H1 (cell line): ENCODE results near the gene TSGA10IP. TPM values are rescaled to one million over a fixed set of nuclear protein-coding genes. Genes with fewer than 3 reads are reported as not detected.
"Not testable (repeated sequence)": the region's sequence is repeated elsewhere in the genome, so short reads cannot be mapped to it uniquely, and the experiment has no call there.

Experiments used
- CTCF ChIA-PET: fragments of 300-600 bp; sonication (Branson Sonifier 250); formaldehyde crosslinking; loops from one replicate; lab custom pipeline; 2021; ENCODE audit not compliant: partially characterized antibody; lab: Charles Lee
- POLR2A ChIA-PET: fragments of 300-600 bp; sonication (Branson Sonifier 250); formaldehyde crosslinking; loops from one replicate; lab custom pipeline; 2021; ENCODE audit warnings: inconsistent platforms; ENCODE audit not compliant: partially characterized antibody; lab: Charles Lee
- DNase-seq, 2 experiments: peaks; one replicate each; pipeline versions ENCODE4 v3.0.0 to v3.0.0-alpha.2; 2010 to 2022; ENCODE audit warnings: low spot score in 2 of 2, low read depth in 1 of 2, mixed read lengths in 1 of 2
- FAIRE-seq: peaks from 2 replicates; lab custom pipeline; 2011; peaks lifted over from hg19 to GRCh38; lab: Jason Lieb, UNC
- H2AFZ ChIP-seq: 2 replicates; pipeline ENCODE4 v1.8.1; 2012; ENCODE audit warnings: low read length, inconsistent platforms
- H2AK5ac ChIP-seq: 2 replicates; pipeline ENCODE4 v1.6.1; 2013; ENCODE audit warnings: low read depth, low read length
- H2BK120ac ChIP-seq: replicated peaks from 2 replicates; pipeline ENCODE3; 2013; ENCODE audit warnings: low read depth, low read length, inconsistent platforms
- H2BK12ac ChIP-seq: 2 replicates; pipeline ENCODE4 v1.6.1; 2013; ENCODE audit warnings: low read depth, low read length
- H2BK15ac ChIP-seq: 2 replicates; pipeline ENCODE4 v1.6.1; 2013; ENCODE audit warnings: low read length
- H2BK20ac ChIP-seq: 2 replicates; pipeline ENCODE4 v1.6.1; 2013; ENCODE audit warnings: low read length
- H2BK5ac ChIP-seq: 2 replicates; pipeline ENCODE4 v1.6.1; 2013; ENCODE audit warnings: low read depth, low read length
- H3K14ac ChIP-seq: 2 replicates; pipeline ENCODE4 v1.6.1; 2013; ENCODE audit warnings: inconsistent platforms; ENCODE audit not compliant: insufficient read length
- H3K18ac ChIP-seq: 2 replicates; pipeline ENCODE4 v1.6.1; 2013; ENCODE audit warnings: low read length; ENCODE audit errors: extremely low read depth
- H3K23ac ChIP-seq: 2 replicates; pipeline ENCODE4 v1.6.1; 2013; ENCODE audit warnings: inconsistent platforms; ENCODE audit not compliant: insufficient read length
- H3K23me2 ChIP-seq: 2 replicates; pipeline ENCODE4 v1.6.1; 2013; ENCODE audit warnings: low read depth, low read length
- H3K27ac ChIP-seq: 2 replicates; pipeline ENCODE4 v1.6.1; 2011; ENCODE audit warnings: low read depth, low read length, inconsistent platforms
- H3K27me3 ChIP-seq, 4 experiments: replicated peaks in 1 of 4; 1 replicate in 1 of 4; 2 replicates in 3 of 4; pipeline versions ENCODE4 v1.6.1 to v1.8.1; 2011 to 2013; ENCODE audit warnings: low read length in 3 of 4, mild to moderate bottlenecking in 3 of 4, inconsistent platforms in 2 of 4, mixed read lengths in 2 of 4, moderate library complexity in 1 of 4; ENCODE audit not compliant: control insufficient read depth in 3 of 4, insufficient read depth in 3 of 4; ENCODE audit errors: extremely low read depth in 1 of 4
- H3K36me3 ChIP-seq, 4 experiments: 2 replicates each; pipeline versions ENCODE4 v1.6.1 to v1.8.1; 2011 to 2013; ENCODE audit warnings: mild to moderate bottlenecking in 4 of 4, low read length in 3 of 4, moderate library complexity in 2 of 4, control low read depth in 1 of 4, inconsistent platforms in 1 of 4; ENCODE audit not compliant: insufficient read depth in 4 of 4, control insufficient read depth in 2 of 4
- H3K4ac ChIP-seq: replicated peaks from 2 replicates; pipeline ENCODE3; 2013; ENCODE audit warnings: low read length, low read depth, mixed read lengths, inconsistent platforms; ENCODE audit not compliant: insufficient read length
- H3K4me1 ChIP-seq, 4 experiments: replicated peaks in 1 of 4; 1 replicate in 1 of 4; 2 replicates in 3 of 4; pipeline versions ENCODE4 v1.6.1 to v1.8.1; 2011 to 2013; ENCODE audit warnings: low read length in 3 of 4, inconsistent platforms in 2 of 4, mixed read lengths in 1 of 4; ENCODE audit not compliant: insufficient read depth in 4 of 4, control insufficient read depth in 3 of 4
- H3K4me2 ChIP-seq, 2 experiments: 2 replicates each; pipeline versions ENCODE4 v1.6.1 to v1.8.1; 2011 to 2013; ENCODE audit warnings: low read depth in 2 of 2, low read length in 2 of 2, control low read depth in 1 of 2, inconsistent platforms in 1 of 2, mild to moderate bottlenecking in 1 of 2; ENCODE audit not compliant: insufficient read depth in 1 of 2
- H3K4me3 ChIP-seq, 4 experiments: fragments of 200-600, 300-600 bp in 1 of 4; sonication (generic), shearing (Covaris generic), sonication (Bioruptor Twin) in 1 of 4; 2 replicates each; pipeline versions ENCODE4 v1.5.1 to v1.8.1; 2011 to 2016; ENCODE audit warnings: low read length in 4 of 4, low read depth in 3 of 4, control low read depth in 2 of 4, inconsistent platforms in 2 of 4, mild to moderate bottlenecking in 2 of 4, mixed read lengths in 1 of 4, moderate library complexity in 1 of 4; ENCODE audit not compliant: insufficient read depth in 2 of 4; ENCODE audit errors: extremely low read depth in 1 of 4
- H3K56ac ChIP-seq: replicated peaks from 2 replicates; pipeline ENCODE3; 2013; ENCODE audit warnings: low read depth, mild to moderate bottlenecking, mixed read lengths, low read length, inconsistent platforms; ENCODE audit not compliant: insufficient read length
- H3K79me1 ChIP-seq: 2 replicates; pipeline ENCODE4 v1.6.1; 2013; ENCODE audit warnings: low read depth, low read length, control low read depth
- H3K79me2 ChIP-seq, 2 experiments: 2 replicates each; pipeline versions ENCODE4 v1.6.1 to v1.8.1; 2012 to 2013; ENCODE audit warnings: low read length in 2 of 2, mild to moderate bottlenecking in 2 of 2, inconsistent platforms in 1 of 2; ENCODE audit not compliant: insufficient read depth in 2 of 2, control insufficient read depth in 1 of 2
- H3K9ac ChIP-seq, 4 experiments: replicated peaks in 1 of 4; 1 replicate in 1 of 4; 2 replicates in 3 of 4; pipeline versions ENCODE4 v1.6.1 to v1.8.1; 2011 to 2013; ENCODE audit warnings: low read depth in 3 of 4, low read length in 3 of 4, control low read depth in 2 of 4, mild to moderate bottlenecking in 2 of 4, moderate library complexity in 2 of 4, inconsistent platforms in 1 of 4; ENCODE audit errors: extremely low read depth in 1 of 4
- H3K9me3 ChIP-seq, 2 experiments: 2 replicates each; pipeline versions ENCODE4 v1.6.1 to v1.8.1; 2012 to 2013; ENCODE audit warnings: mild to moderate bottlenecking in 2 of 2, moderate library complexity in 2 of 2, control low read depth in 1 of 2, inconsistent platforms in 1 of 2, low read depth in 1 of 2, low read length in 1 of 2, mixed read lengths in 1 of 2; ENCODE audit not compliant: insufficient read depth in 2 of 2
- H4K20me1 ChIP-seq, 2 experiments: replicated peaks in 1 of 2; 2 replicates each; pipeline versions ENCODE3 to v1.8.1; 2011 to 2013; ENCODE audit warnings: inconsistent platforms in 2 of 2, low read length in 2 of 2, mild to moderate bottlenecking in 1 of 2; ENCODE audit not compliant: insufficient read depth in 2 of 2, control insufficient read depth in 1 of 2
- H4K5ac ChIP-seq: 2 replicates; pipeline ENCODE4 v1.6.1; 2013; ENCODE audit warnings: low read length, low read depth, mixed read lengths, inconsistent platforms; ENCODE audit not compliant: insufficient read length
- H4K8ac ChIP-seq: 2 replicates; pipeline ENCODE4 v1.8.0; 2013; ENCODE audit warnings: mild to moderate bottlenecking, moderate library complexity, low read length, inconsistent platforms; ENCODE audit not compliant: insufficient read depth; ENCODE audit errors: extremely low read depth
- H4K91ac ChIP-seq: replicated peaks from 2 replicates; pipeline ENCODE3; 2013; ENCODE audit warnings: low read length, mixed read lengths, inconsistent platforms; ENCODE audit not compliant: insufficient read length
- WGBS, 2 experiments: shearing (Covaris generic) in 1 of 2; methylation state at CpG; one replicate each; pipeline versions ENCODE4 v1.1.6 to v1.1.7; 2013 to 2015; ENCODE audit warnings: low lambda C conversion rate in 2 of 2, mixed read lengths in 2 of 2, inconsistent platforms in 1 of 2, low coverage in 1 of 2, missing lambda C conversion rate in 1 of 2; ENCODE audit not compliant: insufficient replicate concordance in 2 of 2, insufficient coverage in 1 of 2, insufficient read length in 1 of 2; ENCODE audit errors: extremely low coverage in 1 of 2, missing lambda C conversion rate in 1 of 2; 5-methylcytosine and 5-hydroxymethylcytosine counted together
- polyA plus RNA-seq, 7 experiments: library from polyadenylated mRNA; depleted of rRNA in 3 of 7; stranded (reverse) in 5 of 7; unstranded in 2 of 7; fragments of >200 nt in 5 of 7; fragments of 200-250 nt in 2 of 7; gene quantifications; 1 replicate in 5 of 7; 2 replicates in 1 of 7; 4 replicates in 1 of 7; pipeline versions ENCODE4 v1.2.1 to v1.2.3, GENCODE V29; 2011 to 2013; ENCODE audit warnings: missing spikeins in 2 of 7, mixed read lengths in 2 of 7
- total RNA-seq: library from RNA; stranded (reverse); fragmentation: NEBNext Ultra II Directional; extraction: Animal tissue kit (Norgen Biotek cat#: 25700); gene quantifications from 2 replicates; pipeline ENCODE4 v1.2.1, GENCODE V29; 2021

The TSGA10IP gene
- total and polyA plus RNA-seq, 2 of the 8 experiments (the other 6 are each of a cell fraction or from before 2014, with no cell fraction given): 1.9 to 6.0 TPM

GRCh38 chr11:65950711-65951110 is 5.4 kb downstream of the TSGA10IP start:
- not testable (repeated sequence) for H4K91ac ChIP-seq, H4K20me1 ChIP-seq, H2AK5ac ChIP-seq, H3K23me2 ChIP-seq, H2AFZ ChIP-seq, H3K4ac ChIP-seq, H3K36me3 ChIP-seq, H2BK15ac ChIP-seq, H3K4me3 ChIP-seq, H3K79me1 ChIP-seq, H2BK5ac ChIP-seq, H2BK120ac ChIP-seq, FAIRE-seq, H3K14ac ChIP-seq, DNase-seq, H3K79me2 ChIP-seq, H3K27me3 ChIP-seq, H3K27ac ChIP-seq, H4K8ac ChIP-seq, H4K5ac ChIP-seq, H3K23ac ChIP-seq, H3K9me3 ChIP-seq, H3K4me2 ChIP-seq, H2BK20ac ChIP-seq, H3K9ac ChIP-seq, H3K56ac ChIP-seq, H2BK12ac ChIP-seq, H3K18ac ChIP-seq
- 99% methylated on average over 5 of the region's 5 CpGs; no CpG with 5 or more reads in 1 of the 2 experiments for WGBS, 2 experiments
- peaks cover 0 to 16% (median 10%) of the 10 kb centered on the region in 4 experiments; a peak in 6 of 7 replicates for H3K4me1 ChIP-seq
- CTCF ChIA-PET: interaction anchor here (0.7 kb wide), 1 partner anchor 8 kb away, joined by 3 read pairs; no protein-coding TSS in a partner anchor
- POLR2A ChIA-PET: interaction anchor here (1.6 kb wide), 1 partner anchor 60 kb away, joined by 4 read pairs; the partner anchor contains the start of gene CCDC85B

- H3K4me2 ChIP-seq, H3K18ac ChIP-seq, H2BK12ac ChIP-seq, H3K27me3 ChIP-seq, H3K4me3 ChIP-seq, H2AFZ ChIP-seq, H3K27ac ChIP-seq, H3K56ac ChIP-seq, H3K9ac ChIP-seq, H2BK15ac ChIP-seq, H2AK5ac ChIP-seq, H3K4me1 ChIP-seq, H2BK120ac ChIP-seq, H3K23me2 ChIP-seq, H4K20me1 ChIP-seq, H3K36me3 ChIP-seq, H2BK20ac ChIP-seq, H3K79me1 ChIP-seq, H2BK5ac ChIP-seq, H3K4ac ChIP-seq, H3K9me3 ChIP-seq, H4K91ac ChIP-seq, H4K5ac ChIP-seq, H3K14ac ChIP-seq, DNase-seq, FAIRE-seq, H3K79me2 ChIP-seq, H4K8ac ChIP-seq, H3K23ac ChIP-seq: not testable (repeated sequence)
- ChIA-PET CTCF (interaction anchor here (0.6 to 1.7 kb wide), 2 partner anchors 19 to 27 kb away, joined by 3 to 8 read pairs; no protein-coding TSS in a partner anchor), POLR2A (interaction anchor here (0.8 to 1.6 kb wide), 5 partner anchors 9 to 61 kb away, joined by 3 to 6 read pairs (median 3); partner anchors contain the start of genes CCDC85B and SART1)
- 67% methylated on average over 3 of the region's 3 CpGs; no CpG with 5 or more reads in 1 of the 2 experiments for WGBS, 2 experiments
Observed at GRCh38 chr11:65951641-65952040, 6.4 kb downstream of the TSGA10IP start.
